ENCODE measurements around the gene PPP2R2B.

GRCh38 chr5:146719179-146719578 is 159.4 kb downstream of the PPP2R2B start:
- no peak for TF ChIP-seq CTCF (IDR thresholded peaks at IDR 0.05; ENCODE audit: low read depth, low read length)
- no peak for TF ChIP-seq POLR2A (IDR thresholded peaks at IDR 0.05; ENCODE audit: extremely low read depth, insufficient read length)
- no peak for TF ChIP-seq MAX (IDR thresholded peaks at IDR 0.05; ENCODE audit: low read depth, low read length)
- no peak for TF ChIP-seq MYC (IDR thresholded peaks at IDR 0.05; ENCODE audit: low read depth, low read length)
